NCI-H2171 treated with DMSO at 0.1 percent for 48 hours (cell line): ENCODE data around the gene PRRG3.
A peak's percentile ranks its signal among the peaks of the same experiment; 100 is the strongest.

Source experiments
- DNase-seq: peaks from one replicate; lab custom pipeline; 2025; lab: John Stamatoyannopoulos, UW

Gene PRRG3

DNA sequence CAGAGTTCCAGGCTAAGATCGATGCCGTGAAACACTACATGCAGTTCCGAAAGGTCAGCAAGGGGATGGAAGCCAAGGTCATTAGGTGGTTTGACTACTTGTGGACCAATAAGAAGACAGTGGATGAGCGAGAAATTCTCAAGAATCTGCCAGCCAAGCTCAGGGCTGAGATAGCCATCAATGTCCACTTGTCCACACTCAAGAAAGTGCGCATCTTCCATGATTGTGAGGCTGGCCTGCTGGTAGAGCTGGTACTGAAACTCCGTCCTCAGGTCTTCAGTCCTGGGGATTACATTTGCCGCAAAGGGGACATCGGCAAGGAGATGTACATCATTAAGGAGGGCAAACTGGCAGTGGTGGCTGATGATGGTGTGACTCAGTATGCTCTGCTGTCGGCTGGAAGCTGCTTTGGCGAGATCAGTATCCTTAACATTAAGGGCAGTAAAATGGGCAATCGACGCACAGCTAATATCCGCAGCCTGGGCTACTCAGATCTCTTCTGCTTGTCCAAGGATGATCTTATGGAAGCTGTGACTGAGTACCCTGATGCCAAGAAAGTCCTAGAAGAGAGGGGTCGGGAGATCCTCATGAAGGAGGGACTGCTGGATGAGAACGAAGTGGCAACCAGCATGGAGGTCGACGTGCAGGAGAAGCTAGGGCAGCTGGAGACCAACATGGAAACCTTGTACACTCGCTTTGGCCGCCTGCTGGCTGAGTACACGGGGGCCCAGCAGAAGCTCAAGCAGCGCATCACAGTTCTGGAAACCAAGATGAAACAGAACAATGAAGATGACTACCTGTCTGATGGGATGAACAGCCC, 48.6 kb downstream of the PRRG3 start:
- no peak for DNase-seq

DNA sequence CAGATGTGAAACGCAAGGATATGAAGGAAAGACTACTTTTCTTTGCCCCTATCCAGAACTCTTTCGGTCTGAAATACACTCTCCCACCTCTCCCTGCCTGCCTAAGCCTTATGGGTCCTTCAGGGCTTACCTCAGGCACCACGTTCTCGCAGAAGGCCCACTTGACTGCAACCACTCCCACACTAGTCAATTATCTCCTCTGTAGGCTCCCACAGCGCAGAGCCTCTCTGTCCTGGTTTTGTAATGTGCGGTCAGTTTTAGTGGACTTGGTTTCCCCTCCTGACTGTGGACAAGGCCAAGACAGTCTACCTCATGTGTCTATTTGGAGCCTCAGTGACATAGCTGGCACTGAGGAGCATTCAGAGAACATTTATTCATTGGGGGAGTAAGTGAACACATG, 50.4 kb downstream of the PRRG3 start:
- no peak for DNase-seq

DNA sequence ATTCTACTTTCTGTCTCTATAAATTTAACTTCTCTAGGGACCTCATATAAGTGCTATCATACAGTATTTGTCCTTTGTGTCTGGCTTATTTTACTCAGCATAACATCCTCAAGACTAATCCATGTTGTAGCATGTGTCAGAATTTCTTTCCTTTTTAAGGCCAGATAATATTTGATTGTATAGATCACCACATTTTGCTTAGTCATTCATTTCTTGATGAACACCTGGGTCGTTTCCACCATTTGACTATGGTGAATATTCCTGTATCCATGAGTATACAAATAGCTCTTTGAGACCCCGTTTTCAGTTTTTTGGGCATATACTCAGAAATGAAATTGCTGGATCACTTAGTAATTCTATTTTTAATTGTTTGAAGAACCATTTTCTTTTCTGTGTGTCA, 51.2 kb downstream of the PRRG3 start:
- no peak for DNase-seq

DNA sequence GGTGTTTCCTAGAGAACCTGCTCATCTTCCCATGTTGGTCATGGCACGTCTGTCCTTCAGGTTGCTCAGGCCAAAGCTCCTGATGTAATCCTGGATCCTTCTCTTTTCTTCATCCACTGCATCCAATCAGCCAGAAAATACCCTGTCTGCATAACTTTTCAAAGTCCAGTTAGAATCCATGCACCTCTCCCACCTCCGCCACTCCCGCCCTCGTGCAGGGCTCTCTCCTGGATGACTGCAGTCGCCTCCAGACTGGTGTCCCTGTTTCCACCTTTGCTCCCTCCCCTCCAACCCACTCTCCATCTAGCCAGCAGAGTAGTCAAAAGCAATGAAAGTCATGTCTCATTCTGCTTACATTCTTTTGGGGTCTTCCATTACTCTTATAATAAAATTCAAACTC, 55.3 kb downstream of the PRRG3 start:
- DNase-seq = no peak

DNA sequence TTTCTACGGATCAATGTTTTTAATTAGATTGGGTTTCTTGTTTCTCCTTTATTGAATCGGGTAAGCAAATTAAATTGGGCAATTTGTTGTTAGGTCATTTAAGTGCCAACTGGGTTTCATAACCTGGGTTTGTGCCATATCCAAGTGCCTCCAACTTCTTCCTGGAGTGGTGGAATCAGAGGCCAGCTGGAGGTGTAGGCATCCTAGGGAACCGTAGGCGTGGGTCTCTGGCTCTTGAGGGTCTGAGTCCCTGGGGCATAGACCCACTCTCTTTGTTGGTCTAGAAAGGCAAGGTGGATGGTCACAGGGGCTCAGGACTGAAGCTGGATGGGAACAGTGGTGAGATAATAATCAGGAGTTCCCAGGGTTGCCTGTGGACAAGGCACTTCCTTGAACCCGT, 57.6 kb downstream of the PRRG3 start:
- no peak for DNase-seq

DNA sequence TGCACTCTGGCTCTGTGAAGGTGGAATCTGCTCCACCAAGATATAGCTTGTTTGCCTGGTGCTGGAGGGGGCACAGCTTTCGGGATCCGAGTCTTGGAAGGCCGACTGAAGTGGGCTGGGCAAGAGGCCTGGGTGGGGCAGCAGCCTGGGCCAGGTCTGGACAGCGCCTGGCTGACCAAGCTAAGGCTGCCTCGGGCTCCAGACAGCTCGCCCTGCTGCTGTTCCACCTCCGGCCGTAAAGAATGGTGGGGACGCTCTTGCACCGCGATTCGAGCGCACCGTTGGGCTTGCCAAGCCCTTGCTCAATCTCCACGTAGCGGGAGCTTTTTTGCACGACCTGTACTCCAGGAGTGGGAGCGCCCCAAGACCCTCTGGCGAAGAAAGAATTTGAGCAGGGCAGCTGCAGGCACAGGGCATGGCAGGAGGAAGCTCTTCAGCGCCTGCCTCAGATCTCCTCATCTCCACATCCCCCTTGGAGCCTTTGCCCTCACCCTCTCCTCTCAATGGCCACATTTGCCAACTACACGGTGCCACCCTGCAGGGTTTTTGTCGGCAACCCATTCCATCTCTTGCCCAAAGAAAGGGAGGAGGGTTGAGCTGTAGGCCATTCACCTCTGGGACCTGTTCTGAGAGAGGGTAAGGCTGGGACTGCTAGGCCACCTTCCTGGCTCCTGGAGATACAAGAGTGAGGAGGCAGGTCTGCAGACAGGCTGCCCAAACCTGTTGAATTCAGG, 58.2 kb downstream of the PRRG3 start:
- DNase-seq = peak; percentile 26

DNA sequence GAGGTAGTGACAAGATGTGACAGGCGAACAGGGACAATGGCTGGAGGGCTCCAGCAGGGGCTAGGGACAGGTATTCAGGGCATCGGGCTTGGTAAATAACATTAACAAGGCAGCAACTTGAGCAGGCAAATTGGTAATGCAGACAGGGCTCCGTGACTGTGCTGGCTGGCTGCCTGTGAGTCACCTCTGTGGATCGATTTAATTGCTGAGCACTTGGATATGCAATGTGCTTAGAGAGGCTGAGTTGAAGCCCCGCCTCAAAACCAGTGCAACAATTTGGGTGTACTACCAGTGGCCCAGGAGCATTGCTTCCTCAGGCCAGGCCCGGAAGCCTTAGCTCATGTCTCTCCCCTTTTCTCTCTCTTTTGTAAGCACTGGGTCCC, 58.8 kb downstream of the PRRG3 start:
- peak; percentile 63 for DNase-seq

DNA sequence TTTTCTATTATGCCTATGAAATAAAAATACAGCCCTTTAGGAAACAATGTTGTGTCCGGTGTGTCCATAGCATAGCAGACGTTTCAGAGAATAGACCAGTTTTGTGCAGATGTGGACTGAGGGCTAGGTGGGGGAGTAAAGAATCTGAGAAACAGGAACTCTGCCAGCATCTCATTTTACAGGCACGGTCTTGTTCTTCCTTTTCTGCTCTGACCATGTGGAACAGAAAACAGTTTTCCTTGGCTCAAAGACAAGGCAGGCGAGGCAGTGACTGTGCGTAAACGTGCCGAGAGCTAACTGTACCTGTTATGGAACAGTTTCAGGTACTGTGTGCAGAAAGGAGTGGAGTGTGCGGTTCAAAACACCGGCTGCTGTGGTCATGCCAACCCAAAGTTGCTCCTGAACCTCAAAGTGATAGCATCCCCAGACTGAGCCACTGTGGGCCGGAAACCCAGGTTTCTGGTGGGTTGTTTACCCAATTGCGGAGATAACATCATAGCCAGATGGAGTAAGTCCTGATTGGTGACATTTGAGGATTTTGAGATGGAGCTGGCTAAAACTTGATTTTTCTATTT, 59.5 kb downstream of the PRRG3 start:
- peak; percentile 42 for DNase-seq
